Esophagus squamous epithelium (tissue), 4 donors: ENCODE measurements around the gene ERC1.

Experiments used
- CTCF ChIP-seq, 6 experiments: fragments of 450-650 bp in 4 of 6; fragments of 200-600 bp in 2 of 6; sonication (generic) in 2 of 6; IDR thresholded peaks; one replicate each; pipeline ENCODE4 v1.5.1; 2016 to 2019; ENCODE audit warnings: antibody characterized with exemption in 6 of 6, mild to moderate bottlenecking in 4 of 6, moderate library complexity in 4 of 6
- POLR2A ChIP-seq, 4 donors: fragments of 450-650 bp; IDR thresholded peaks; one replicate each; pipeline ENCODE4 v1.6.1; 2017; ENCODE audit warnings: antibody characterized with exemption in 4 of 4, mild to moderate bottlenecking in 4 of 4, moderate library complexity in 3 of 4

DNA sequence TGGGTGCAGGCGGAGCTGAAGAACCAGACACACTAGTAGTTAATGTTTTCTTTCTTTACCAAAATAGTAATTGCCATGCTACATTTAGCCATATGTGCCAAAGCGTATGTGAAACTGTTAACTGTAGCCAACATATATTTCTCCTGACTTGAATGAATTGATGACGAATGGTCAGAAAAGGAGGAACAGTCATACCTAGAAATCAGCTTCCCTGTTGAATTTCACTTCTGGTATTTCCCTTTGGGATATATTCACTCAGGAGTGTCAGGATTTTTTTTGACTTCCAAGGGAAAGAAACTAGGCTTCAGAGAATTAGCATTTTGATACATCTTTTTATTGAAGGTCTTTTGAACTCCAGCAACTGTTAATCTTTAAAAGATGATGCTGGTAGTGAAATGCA is 87.0 kb downstream of the ERC1 start:
- TF ChIP-seq CTCF (IDR thresholded peaks at IDR 0.05), result no peak
- no peak for TF ChIP-seq POLR2A (IDR thresholded peaks at IDR 0.05)
